Kidney epithelial cell (primary cell): ENCODE results near the gene KRT86. TPM values are rescaled to one million over a fixed set of nuclear protein-coding genes. Genes with fewer than 3 reads are reported as not detected.
"Not testable (repeated sequence)": the region's sequence is repeated elsewhere in the genome, so short reads cannot be mapped to it uniquely, and the experiment has no call there.

ENCODE experiments used
- DNase-seq: peaks from one replicate; pipeline ENCODE4 v3.0.0-alpha.2; 2010; ENCODE audit warnings: low read depth
- H3K27me3 ChIP-seq: 2 replicates; pipeline ENCODE4 v1.6.0; 2011; ENCODE audit warnings: low read length; ENCODE audit not compliant: control insufficient read depth, insufficient read depth
- H3K36me3 ChIP-seq: 2 replicates; pipeline ENCODE4 v1.5.1; 2011; ENCODE audit warnings: low read length; ENCODE audit not compliant: control insufficient read depth, insufficient read depth
- H3K4me3 ChIP-seq: 2 replicates; pipeline ENCODE4 v1.5.1; 2011; ENCODE audit warnings: low read depth, mild to moderate bottlenecking, control low read depth, low read length
- CTCF ChIP-seq: IDR thresholded peaks from 2 replicates; pipeline ENCODE4 v1.5.1; 2011; ENCODE audit warnings: mild to moderate bottlenecking, moderate library complexity, low read length, control low read depth, inconsistent platforms; ENCODE audit not compliant: insufficient read depth, poor library complexity, severe bottlenecking
- total RNA-seq: library from RNA; depleted of rRNA; stranded (reverse); fragments of >200 nt; gene quantifications from 2 replicates; pipeline ENCODE4 v1.2.3, GENCODE V29; 2015

Gene KRT86
- total RNA-seq, 1 donor from 2014 or later: 6.9 TPM

DNA sequence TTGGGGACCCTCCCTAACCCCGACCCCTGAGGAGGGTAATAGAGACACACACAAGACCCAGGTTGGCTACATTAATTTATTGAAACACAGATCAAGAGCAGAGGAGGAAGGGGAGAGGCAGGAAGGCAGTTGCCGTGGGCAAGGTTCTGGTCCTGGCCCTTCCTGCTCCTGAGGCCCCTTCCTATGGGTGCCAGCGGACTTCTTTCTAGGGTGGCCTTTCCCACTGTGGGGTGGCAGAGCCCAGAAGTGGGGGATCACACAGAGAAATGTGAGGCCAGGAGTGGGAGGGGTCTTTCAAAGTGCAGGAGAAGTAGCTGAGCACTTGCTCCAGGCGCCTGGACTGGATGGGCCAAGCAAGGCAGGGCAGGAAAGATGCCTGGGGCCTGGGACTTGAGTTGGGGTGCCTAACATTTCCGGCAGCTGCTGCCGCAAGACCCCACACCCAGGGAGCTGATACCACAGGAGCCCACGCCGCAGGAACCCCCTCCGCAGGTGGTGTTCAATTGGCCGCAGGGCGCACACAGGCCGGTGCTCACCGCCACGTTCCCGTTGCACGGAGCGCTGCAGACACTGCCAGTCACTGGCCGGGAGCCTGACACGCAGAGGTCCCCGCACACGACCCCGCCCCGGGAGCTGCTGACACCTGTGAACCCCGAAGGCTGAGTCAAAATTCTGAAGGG lies 11.5 kb downstream of the KRT86 start:
- no peaks in the 10 kb centered on the region for H3K27me3 ChIP-seq
- H3K4me3 ChIP-seq: no peak overlapping the region
- no peak for DNase-seq
- no peaks in the 10 kb centered on the region for H3K36me3 ChIP-seq
- no peak for TF ChIP-seq CTCF

DNA sequence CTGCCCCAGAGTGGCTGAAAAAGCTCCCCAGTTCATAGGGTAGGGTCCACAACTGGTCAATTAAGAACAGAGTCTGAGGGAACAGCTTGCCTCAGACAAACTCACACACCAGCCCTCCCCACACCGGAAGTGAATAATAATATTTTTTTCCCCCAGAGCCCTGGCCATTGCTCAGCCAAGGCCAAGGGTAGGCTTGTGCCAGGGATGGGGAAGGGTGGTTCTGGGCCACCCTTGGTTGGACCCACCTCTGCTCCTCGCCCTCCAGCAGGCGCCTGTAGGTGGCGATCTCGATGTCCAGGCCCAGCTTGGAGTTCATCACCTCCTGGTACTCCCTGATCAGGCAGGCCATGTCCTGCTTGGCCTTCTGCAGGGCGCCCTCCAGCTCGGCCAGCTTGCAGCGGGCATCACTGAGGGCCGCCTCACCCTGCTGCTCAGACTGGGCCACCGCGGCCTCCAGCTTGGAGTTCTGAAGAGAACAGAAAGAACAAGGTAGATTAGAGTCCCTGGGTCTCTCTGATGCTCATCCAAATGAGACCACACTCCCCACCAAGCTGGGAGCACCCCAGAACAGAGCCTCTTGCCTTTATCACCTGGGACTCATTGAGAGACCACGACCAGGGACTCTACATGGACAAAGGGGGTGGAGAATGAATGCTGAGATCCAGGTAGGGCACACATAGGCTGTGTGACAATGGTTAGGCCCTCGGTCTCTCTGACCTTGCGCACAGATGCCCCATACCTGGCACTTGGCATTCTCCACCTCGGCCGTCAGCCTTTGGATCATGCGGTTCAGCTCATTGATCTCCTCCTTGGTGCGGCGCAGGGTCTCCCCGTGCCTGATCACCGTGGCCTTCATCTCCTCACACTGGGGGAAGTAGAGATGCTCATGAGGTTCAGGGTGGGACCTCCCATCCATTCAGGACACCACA lies 12.7 kb downstream of the KRT86 start:
- not testable (repeated sequence) for H3K36me3 ChIP-seq, DNase-seq, H3K27me3 ChIP-seq, H3K4me3 ChIP-seq

DNA sequence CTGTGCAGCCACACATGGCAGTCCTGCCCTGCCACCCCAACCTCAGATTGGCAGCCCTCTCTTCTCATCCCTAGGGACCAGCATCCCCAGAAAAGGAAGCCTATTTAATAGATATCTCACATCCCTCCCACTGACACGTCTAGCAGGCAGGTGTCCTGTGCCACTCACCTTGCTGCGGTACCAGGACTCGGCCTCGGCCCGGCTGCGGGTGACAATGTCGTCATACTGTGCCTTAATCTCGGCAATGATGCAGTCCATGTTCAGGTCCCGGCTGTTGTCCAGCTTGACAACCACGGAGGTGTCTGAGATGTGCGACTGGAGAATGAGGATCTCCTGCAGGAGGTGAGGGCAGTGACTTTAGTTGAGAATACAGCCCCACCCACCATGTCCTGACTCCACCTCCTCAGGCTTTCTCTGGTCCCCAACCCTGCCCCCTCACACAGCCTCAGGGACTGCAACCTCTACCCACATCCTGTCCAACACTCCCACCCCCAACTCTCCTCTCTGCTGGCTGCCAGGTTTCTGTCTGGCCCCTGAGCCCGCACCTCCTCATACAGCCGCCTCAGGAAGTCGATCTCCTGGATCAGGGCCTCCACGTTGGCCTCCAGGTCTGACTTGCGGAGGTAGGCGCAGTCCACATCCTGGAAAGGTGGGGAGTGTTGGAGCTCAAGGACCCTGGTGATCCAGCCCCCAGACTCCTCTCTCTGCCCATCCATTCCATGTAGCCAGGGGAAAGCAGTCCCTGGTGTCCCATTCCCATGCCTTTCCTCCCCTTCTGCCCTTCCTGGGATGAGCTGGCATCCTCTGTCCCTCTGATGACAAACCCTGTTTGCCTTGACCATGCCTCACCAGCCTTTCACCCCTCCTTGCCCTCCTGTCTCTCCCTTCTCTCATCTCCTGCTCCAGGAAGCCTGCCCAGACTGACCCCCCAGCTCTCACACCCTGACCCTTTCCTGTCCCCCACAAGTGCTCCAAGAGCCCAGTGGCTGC lies 13.7 kb downstream of the KRT86 start:
- DNase-seq: not testable (repeated sequence)

GRCh38 chr12:52290483-52291134 lies 16.2 kb downstream of the KRT86 start:
- not testable (repeated sequence) for H3K27me3 ChIP-seq, H3K36me3 ChIP-seq, DNase-seq, H3K4me3 ChIP-seq

More for the DNA sequence above, 13.7 kb downstream of the KRT86 start:
- not testable (repeated sequence) for H3K4me3 ChIP-seq, H3K36me3 ChIP-seq, H3K27me3 ChIP-seq

GRCh38 chr12:52291267-52291935 lies 17.0 kb downstream of the KRT86 start, which contains the start of gene KRT81:
TSS of gene KRT81 (minus strand) at chr12:52291534. CDS start at chr12:52291465, 69 bp downstream.
- DNase-seq: no peak
- H3K27me3 ChIP-seq: peaks cover 9% of the 10 kb centered on the region
- H3K36me3 ChIP-seq: no peaks in the 10 kb centered on the region
- no peak for TF ChIP-seq CTCF
- H3K4me3 ChIP-seq: no peak within 1 kb of the TSS

DNA sequence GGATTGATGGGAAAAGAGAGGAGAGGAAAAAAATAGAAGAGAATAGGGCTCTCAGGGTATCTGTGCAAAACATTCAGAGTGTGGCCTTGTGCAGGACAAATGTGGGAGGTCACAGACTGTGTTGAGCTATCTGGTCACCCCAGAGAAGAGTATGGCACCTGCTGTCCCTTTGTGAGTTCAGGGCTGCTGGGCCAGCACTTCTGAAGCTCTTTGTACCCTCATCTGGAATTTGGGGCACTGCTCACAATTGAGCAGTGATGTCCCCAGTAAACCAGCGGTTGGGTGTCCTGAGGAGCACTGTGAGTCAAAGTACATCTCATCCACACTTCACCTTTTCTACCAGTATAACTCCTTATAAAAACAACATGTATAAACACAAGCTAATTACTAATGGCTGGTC lies 19.5 kb downstream of the KRT86 start:
- no peak overlapping the region for H3K4me3 ChIP-seq
- peaks cover 14% of the 10 kb centered on the region for H3K27me3 ChIP-seq
- no peak for DNase-seq
- TF ChIP-seq CTCF: no peak
- no peaks in the 10 kb centered on the region for H3K36me3 ChIP-seq
